PC-3 (cell line): ENCODE measurements around the gene SYNE1. TPM values are rescaled to one million over a fixed set of nuclear protein-coding genes. Genes with fewer than 3 reads are reported as not detected.

Source experiments
- ATAC-seq: fragments of 200-7000 bp; cut with Tn5 transposase; 2 replicates; pipeline ENCODE4 v1.9.1; 2020; ENCODE audit warnings: mild to moderate bottlenecking, moderate library complexity
- BruUV-seq: library from RNA; stranded (reverse); fragments of 400-500 nt; replicated peaks from 2 replicates; lab custom pipeline; 2021; lab: Mats Ljungman, UMichigan
- CTCF ChIA-PET: fragments of 300-600 bp; sonication (Branson Sonifier 250); formaldehyde crosslinking; loops from one replicate; lab custom pipeline; 2022; ENCODE audit warnings: antibody characterized with exemption; lab: Charles Lee
- POLR2A ChIA-PET: fragments of 300-600 bp; sonication (Branson Sonifier 250); formaldehyde crosslinking; loops from one replicate; lab custom pipeline; 2022; ENCODE audit warnings: antibody characterized with exemption; ENCODE audit not compliant: unreplicated experiment; lab: Charles Lee
- DNase-seq: peaks from one replicate; pipeline ENCODE4 v3.0.0-alpha.2; 2015
- H2AFZ ChIP-seq: fragments of 300-600 bp; sonication (generic); 2 replicates; pipeline ENCODE4 v1.6.0; 2016; ENCODE audit warnings: antibody characterized with exemption, low read length
- H3F3A ChIP-seq: fragments of 300-600 bp; sonication (generic); one replicate; pipeline ENCODE4 v1.6.0; 2017; ENCODE audit warnings: antibody characterized with exemption, low read length, control low read depth, mild to moderate bottlenecking; ENCODE audit not compliant: unreplicated experiment
- H3K27ac ChIP-seq: fragments of 300-600 bp; sonication (generic); 2 replicates; pipeline ENCODE4 v1.5.1; 2016; ENCODE audit warnings: mild to moderate bottlenecking, low read length
- H3K27me3 ChIP-seq: fragments of 300-600 bp; sonication (generic); 2 replicates; pipeline ENCODE4 v1.6.1; 2016; ENCODE audit warnings: low read length, mixed read lengths
- H3K36me3 ChIP-seq: fragments of 300-600 bp; sonication (generic); 2 replicates; pipeline ENCODE4 v1.6.1; 2016; ENCODE audit warnings: low read depth, mixed run types, low read length, mixed read lengths
- H3K4me1 ChIP-seq: fragments of 300-600 bp; sonication (generic); 2 replicates; pipeline ENCODE4 v1.5.1; 2016; ENCODE audit warnings: low read length; ENCODE audit not compliant: insufficient read depth
- H3K4me2 ChIP-seq: fragments of 300-600 bp; sonication (generic); 2 replicates; pipeline ENCODE4 v1.6.0; 2016; ENCODE audit warnings: low read length
- H3K4me3 ChIP-seq: fragments of 300-600 bp; sonication (generic); 2 replicates; pipeline ENCODE4 v1.5.1; 2016; ENCODE audit warnings: mild to moderate bottlenecking, low read length, mixed read lengths
- H3K79me2 ChIP-seq: fragments of 300-600 bp; sonication (generic); 2 replicates; pipeline ENCODE4 v1.6.1; 2017; ENCODE audit warnings: low read length, mixed read lengths
- H3K9ac ChIP-seq: fragments of 300-600 bp; sonication (generic); 2 replicates; pipeline ENCODE4 v1.6.0; 2016; ENCODE audit warnings: mild to moderate bottlenecking, low read length
- H3K9me2 ChIP-seq: fragments of 300-600 bp; sonication (generic); replicated peaks from 2 replicates; pipeline ENCODE4 v1.6.1; 2016; ENCODE audit warnings: mixed run types, low read length, mixed read lengths
- H3K9me3 ChIP-seq: fragments of 300-600 bp; sonication (generic); 2 replicates; pipeline ENCODE4 v1.6.1; 2016; ENCODE audit warnings: low read length, mixed read lengths
- H4K20me1 ChIP-seq: fragments of 300-600 bp; sonication (generic); 2 replicates; pipeline ENCODE4 v1.6.1; 2016; ENCODE audit warnings: low read length, mixed read lengths
- CTCF ChIP-seq: fragments of 300-600 bp; sonication (generic); conservative IDR thresholded peaks from 2 replicates; pipeline ENCODE4 v1.5.1; 2017; ENCODE audit warnings: antibody characterized with exemption, low read depth, mild to moderate bottlenecking, low read length
- EZH2 ChIP-seq: fragments of 300-600 bp; sonication (generic); IDR thresholded peaks from one replicate; pipeline ENCODE4 v1.6.1; 2017; ENCODE audit warnings: antibody characterized with exemption, mild to moderate bottlenecking, low read length; ENCODE audit not compliant: unreplicated experiment
- EZH2phosphoT487 ChIP-seq: fragments of 300-600 bp; sonication (generic); IDR thresholded peaks from 2 replicates; pipeline ENCODE4 v1.6.1; 2018; ENCODE audit warnings: mild to moderate bottlenecking, antibody characterized with exemption, low read length, borderline replicate concordance
- intact Hi-C: fragments of 100-400 bp; cut with micrococcal nuclease; formaldehyde crosslinking; loops from 2 replicates; pipeline ENCODE4 v1.9.0; 2023
- total RNA-seq: library from RNA; depleted of rRNA; stranded (reverse); fragments of >200 nt; gene quantifications from 2 replicates; pipeline ENCODE4 v1.2.3, GENCODE V29; 2014

Gene SYNE1
- total RNA-seq, 1 experiment from 2014 or later, result 16.7 TPM

GRCh38 chr6:152313542-152314482, 323.4 kb downstream of the SYNE1 start:
- H4K20me1 ChIP-seq, result no peaks in the 10 kb centered on the region
- BruUV-seq, result no TSS peak
- no peak for ATAC-seq
- intact Hi-C loops, result no loop called here
- no peak for DNase-seq
- no peaks in the 10 kb centered on the region for H3K79me2 ChIP-seq
- H2AFZ ChIP-seq, result no peak overlapping the region
- H3K4me3 ChIP-seq, result no peak overlapping the region
- H3K4me1 ChIP-seq, result no peaks in the 10 kb centered on the region
- no peaks in the 10 kb centered on the region for H3F3A ChIP-seq
- no peaks in the 10 kb centered on the region for H3K9me3 ChIP-seq
- no peaks in the 10 kb centered on the region for H3K27me3 ChIP-seq
- no peak overlapping the region for H3K9ac ChIP-seq
- CTCF ChIA-PET, result no interaction called here
- H3K27ac ChIP-seq, result no peak overlapping the region
- H3K9me2 ChIP-seq, result no peaks in the 10 kb centered on the region
- no peaks in the 10 kb centered on the region for H3K36me3 ChIP-seq
- no peak overlapping the region for H3K4me2 ChIP-seq
- POLR2A ChIA-PET, result no interaction called here
- no peak for TF ChIP-seq CTCF
- no peak for TF ChIP-seq EZH2phosphoT487
- TF ChIP-seq EZH2, result no peak

DNA sequence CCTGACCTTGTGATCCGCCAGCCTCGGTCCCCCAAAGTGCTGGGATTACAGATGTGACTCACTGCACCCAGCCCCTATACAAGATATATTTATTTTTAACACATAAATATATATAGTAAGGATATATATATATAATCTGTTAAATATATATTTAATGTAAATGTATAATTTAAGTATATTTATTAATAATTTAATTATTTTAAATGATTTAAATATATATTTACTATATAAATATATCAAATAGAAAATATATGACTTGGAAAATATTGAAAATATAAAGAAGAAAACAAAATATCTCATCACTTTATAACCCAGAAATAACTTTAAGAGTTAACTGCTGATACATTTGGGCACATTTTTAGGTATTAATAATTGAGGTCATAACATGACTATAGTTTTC, 324.7 kb downstream of the SYNE1 start:
- no TSS peak for BruUV-seq
- TF ChIP-seq CTCF, result no peak
- TF ChIP-seq EZH2, result no peak
- TF ChIP-seq EZH2phosphoT487, result no peak
- Histone ChIP-seq H3K4me3 (no peak overlapping the region), H3K9me3 (no peaks in the 10 kb centered on the region), H3K27ac (no peak overlapping the region), H3K79me2 (no peaks in the 10 kb centered on the region), H3K27me3 (no peaks in the 10 kb centered on the region), H3K4me2 (no peak overlapping the region), H3K9me2 (no peaks in the 10 kb centered on the region), H3K4me1 (no peaks in the 10 kb centered on the region), H3K9ac (no peak overlapping the region), H3F3A (no peaks in the 10 kb centered on the region), H3K36me3 (no peaks in the 10 kb centered on the region), H4K20me1 (no peaks in the 10 kb centered on the region), H2AFZ (no peak overlapping the region)
- no peak for DNase-seq
- POLR2A ChIA-PET, result no interaction called here
- CTCF ChIA-PET, result no interaction called here
- no peak for ATAC-seq
- intact Hi-C loops, result no loop called here

DNA sequence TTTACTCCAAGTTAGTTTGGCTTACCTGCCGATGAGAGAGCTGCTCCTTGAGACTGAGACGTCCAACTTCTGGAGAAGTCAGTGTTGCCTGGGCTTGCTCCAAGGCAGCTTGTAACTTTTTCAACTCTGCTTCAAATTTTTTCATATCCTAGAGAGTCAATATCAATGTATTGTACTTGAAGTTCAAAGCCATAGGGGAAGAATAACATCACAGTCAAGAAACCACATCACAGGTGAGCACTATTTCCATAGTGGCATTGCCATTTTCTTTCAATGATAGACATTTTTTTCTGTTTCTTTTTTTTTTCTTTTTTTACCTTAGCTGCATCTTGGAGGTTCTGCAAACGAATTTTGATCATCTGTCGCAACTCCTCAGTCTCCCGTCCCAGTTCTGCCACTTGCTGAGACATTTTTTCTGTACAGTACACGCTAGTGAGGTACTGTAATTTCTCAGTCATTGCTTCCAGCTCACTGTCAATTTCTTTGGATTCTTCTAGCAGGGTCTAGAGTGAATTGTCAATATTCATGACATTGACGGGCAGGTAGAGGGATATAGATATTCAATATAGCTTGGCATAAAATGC, 326.7 kb downstream of the SYNE1 start:
- CTCF ChIA-PET, result no interaction called here
- H3K79me2 ChIP-seq, result no peaks in the 10 kb centered on the region

More for the DNA sequence above, 326.7 kb downstream of the SYNE1 start:
- H3K9me2 ChIP-seq, result no peaks in the 10 kb centered on the region
- H3K9ac ChIP-seq, result no peak overlapping the region
- H3K27ac ChIP-seq, result no peak overlapping the region
- BruUV-seq, result no TSS peak
- DNase-seq (no peak), ATAC-seq (no peak)
- H3K4me2 ChIP-seq, result no peak overlapping the region
- H2AFZ ChIP-seq, result no peak overlapping the region
- H3F3A ChIP-seq, result no peaks in the 10 kb centered on the region
- no peaks in the 10 kb centered on the region for H3K27me3 ChIP-seq
- no peak for TF ChIP-seq CTCF
- TF ChIP-seq EZH2, result no peak
- no peak for TF ChIP-seq EZH2phosphoT487
- intact Hi-C loops, result no loop called here
- no peaks in the 10 kb centered on the region for H4K20me1 ChIP-seq
- no peaks in the 10 kb centered on the region for H3K4me1 ChIP-seq
- POLR2A ChIA-PET, result no interaction called here
- H3K4me3 ChIP-seq, result no peak overlapping the region
- H3K36me3 ChIP-seq, result no peaks in the 10 kb centered on the region
- no peaks in the 10 kb centered on the region for H3K9me3 ChIP-seq
